HG02623 (cell line): Measurements from ENCODE around the gene PRDM12.

Experiments
- ATAC-seq: cut with Tn5 transposase; IDR thresholded peaks from one replicate; pipeline ENCODE4 v1.9.1; 2021; ENCODE audit warnings: moderate library complexity; ENCODE audit not compliant: unreplicated experiment

Gene PRDM12

DNA sequence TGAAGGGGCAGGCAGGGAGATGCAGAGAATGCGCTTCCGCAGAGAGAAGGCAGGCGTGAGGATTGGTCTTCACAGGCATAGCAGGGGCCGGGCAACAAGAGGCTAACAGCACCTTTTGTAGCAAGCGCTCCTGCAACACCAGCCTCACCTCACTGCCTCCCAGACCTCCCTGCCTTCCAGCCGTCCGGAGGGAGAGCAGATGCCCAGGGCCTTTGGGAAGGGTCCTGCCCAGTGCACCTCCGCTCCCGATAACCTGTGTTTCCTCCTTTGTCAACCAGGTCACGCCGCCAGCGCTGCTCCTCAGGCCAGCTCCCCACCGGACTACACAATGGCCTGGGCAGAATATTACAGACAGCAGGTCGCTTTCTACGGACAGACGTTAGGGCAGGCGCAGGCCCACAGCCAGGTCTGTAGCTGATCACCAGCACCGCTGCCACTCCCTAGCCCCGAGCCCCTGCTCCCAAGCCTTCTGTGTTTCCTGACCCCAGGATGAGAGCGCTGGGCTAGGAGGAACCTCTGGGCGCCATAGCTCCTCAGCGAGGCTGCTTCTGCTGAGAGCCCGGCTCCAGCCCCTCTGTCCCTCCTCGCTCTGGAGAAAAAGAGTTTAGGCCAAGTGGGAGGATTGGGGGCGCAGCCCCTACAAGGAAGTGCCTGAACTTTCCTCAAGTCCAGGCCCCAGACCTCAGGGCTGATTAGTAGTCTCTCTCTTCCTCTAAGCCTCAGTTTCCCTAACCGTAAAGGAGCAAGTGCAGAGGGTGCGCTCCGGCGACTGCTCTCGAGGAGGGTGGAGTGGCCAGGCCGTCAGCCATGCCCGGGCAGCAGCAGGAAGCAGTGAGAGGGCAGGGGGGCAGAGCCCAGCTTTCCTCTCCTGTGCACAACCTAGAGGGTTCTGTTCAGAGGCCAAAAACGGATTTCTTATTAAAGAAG, 28.4 kb upstream of the PRDM12 start:
- no peak for ATAC-seq

- no peak for ATAC-seq
Observed at GRCh38 chr9:130636648-130637020, 27.8 kb upstream of the PRDM12 start.

GRCh38 chr9:130638284-130639123, 25.9 kb upstream of the PRDM12 start:
- ATAC-seq: no peak

DNA sequence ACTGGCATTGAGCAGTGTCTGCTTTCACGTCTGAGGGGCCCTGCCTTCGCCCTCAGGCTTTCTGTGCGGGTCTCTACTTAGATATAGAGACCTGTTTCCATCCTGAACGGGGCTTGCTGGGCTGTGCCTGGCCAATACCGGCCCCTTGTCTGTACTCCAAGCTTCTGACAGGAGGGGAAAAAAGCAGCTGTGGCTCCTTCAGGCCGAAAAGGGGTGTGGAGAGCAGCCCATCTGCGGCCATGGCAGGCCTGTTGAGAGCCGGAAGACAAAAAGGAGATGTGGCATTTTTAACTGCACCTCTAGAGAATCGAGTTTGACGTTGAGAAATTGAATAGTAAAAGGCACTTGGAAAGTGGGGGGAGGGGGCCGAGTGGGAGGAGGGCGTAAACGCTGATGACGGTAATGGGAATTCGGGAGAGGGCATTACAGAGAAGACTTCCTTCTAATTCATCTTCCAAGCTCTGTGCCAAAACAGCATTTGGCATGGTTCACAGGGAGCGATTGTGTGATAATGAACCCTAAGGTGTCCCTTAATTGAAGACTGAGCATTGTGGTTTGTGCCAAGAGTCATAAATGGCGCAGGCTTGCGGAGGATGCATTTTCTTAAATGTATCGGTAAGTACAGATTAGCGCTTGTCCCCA, 25.1 kb upstream of the PRDM12 start:
- no peak for ATAC-seq

DNA sequence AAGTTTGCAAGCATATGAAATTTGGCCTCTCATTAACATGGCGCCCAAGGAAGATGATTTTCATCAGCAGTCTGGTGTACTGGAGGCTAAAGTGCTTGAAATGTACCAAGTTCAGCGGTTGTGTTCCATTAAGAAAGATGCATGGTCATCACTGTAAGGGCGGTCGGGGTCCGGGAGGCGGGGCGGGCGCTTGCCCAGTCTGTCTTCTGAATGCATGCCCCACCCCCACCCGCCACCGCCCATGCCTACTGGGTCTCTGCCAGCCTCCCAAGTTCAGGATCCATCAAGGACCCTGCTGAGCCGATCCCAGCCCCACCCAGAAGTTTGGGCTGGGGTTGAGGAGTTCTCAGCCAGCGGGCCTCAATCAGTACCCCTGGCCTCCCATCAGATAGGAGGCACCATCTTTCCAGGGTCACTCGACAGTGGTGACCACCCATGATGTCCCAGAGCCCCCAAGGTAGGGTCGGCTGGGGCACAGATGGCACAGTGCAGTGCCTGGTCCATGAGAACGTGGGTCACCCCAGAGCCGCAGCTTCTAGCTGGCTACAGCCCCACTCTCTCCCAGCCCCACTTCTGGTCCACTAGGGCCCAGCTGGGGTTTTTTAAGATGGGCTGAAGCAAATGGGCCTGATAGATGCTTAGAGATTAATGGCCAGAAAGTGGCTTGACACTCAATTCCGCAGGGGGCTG, 24.4 kb upstream of the PRDM12 start:
- ATAC-seq: no peak

GRCh38 chr9:130640681-130641080, 23.7 kb upstream of the PRDM12 start:
- ATAC-seq: no peak

DNA sequence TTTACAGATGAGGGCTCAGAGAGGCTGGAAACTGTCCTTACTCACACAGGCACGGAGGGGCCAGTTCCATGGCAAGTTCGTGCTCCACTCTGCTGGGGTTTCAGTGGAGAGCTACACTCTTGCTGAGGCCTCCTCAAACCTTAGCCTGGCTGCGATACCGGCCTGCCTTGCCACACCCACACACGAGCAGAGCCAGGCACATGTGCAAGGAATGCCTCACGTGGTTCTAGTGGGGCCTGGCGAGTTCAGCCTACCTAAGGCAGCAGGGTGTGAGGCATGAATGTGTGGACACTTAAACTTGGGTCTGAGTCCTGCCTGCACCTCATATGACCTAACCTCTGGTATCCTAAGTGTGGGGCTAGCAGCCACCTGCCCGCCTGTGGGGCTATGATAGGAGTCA, 21.5 kb upstream of the PRDM12 start:
- ATAC-seq: no peak

DNA sequence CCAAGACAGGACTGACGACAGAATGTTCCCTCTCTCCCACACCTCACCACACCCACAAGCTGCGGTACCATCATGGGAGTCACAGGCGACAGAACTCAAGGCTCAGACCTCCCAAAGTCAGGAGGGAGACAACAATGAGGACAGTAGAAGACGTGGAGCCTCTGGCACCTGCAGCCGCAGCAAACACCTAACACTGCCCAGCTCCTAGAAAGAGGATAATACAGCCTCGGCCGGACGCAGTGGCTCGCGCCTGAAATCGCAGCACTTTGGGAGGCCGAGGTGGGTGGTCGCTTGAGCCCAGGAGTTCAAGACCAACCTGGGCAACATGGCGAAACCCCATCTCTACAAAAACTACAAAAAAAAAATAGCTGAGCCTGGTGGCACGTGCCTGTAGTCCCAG, 13.2 kb upstream of the PRDM12 start:
- no peak for ATAC-seq

- no peak for ATAC-seq
Observed at GRCh38 chr9:130651752-130652151, 12.6 kb upstream of the PRDM12 start.

DNA sequence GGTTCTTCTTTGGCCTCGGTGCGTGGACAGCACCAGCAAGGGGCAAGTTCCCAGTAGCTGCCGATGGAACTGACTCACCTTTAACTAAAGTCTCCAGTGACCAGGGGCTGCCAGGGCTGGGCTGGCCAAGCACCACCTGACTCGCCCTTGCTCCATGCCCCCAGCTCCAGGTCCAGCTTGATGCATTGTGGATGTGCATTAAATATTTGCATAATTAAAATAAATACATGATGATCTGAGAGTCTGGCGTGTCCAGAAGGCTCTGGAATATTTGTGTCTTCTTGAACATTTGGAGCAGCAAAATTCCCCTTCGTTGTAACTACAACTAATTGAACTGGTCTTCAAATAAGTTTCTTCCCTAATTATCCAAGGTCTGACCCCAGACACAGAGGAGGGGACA, 9.5 kb upstream of the PRDM12 start:
- no peak for ATAC-seq

GRCh38 chr9:130658893-130659698, 5.3 kb upstream of the PRDM12 start:
- ATAC-seq: no peak

GRCh38 chr9:130659699-130660248, 4.6 kb upstream of the PRDM12 start:
- no peak for ATAC-seq

DNA sequence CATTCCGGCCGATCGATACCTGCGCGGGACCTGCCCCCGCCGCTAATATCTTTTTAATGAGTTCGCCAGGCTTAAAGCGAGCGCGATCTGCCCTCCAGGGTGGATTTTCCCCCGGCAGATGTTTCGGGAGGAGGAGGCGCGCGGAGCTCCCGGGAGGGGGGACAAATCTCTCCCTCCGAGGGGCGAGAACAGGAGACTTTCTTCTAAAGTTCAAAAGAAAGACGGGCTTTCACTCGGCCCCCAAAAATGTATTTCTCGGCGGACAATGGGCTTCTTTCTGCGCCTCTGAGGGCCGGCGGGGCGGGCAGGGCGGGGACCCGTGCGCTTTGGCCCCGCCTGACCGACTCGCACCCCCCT, 4.1 kb upstream of the PRDM12 start:
- no peak for ATAC-seq

DNA sequence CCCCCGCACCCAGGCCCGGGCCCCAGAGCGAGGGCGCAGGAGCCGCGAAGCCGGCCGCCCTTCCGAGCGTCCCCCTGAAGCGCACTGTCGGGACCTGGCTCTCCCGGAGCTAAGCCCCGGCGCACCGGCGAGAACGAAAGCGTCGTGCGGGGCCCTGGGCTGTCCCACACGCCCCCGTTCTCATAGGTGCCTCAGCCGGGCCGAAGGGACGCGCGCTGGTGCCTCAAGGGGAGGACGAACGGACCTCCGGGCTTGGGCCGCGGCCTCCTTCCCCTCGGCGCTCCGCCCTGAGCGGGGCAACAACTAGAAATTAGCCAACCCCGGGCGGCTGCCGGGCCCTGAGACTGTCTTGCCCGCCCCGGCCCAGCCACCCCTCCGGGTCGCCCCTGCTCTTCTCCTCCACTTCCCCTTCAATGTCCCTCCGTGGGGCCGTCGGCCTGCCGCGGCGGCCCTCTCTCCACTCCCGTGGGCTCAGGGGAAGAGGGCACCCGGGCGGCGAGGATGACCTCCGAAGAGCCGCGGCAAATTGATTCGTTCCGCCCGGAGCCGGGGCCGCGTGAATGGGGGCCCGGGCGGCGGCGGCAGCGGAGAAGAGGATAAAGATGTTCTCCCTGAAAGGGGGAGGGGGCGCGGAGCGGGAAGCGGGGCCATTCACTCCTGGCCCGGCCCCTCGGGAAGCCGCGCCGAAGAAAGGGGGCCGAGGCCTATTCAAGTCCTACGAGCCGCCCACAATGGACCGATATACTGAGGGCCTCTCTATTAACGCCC, 3.5 kb upstream of the PRDM12 start:
- no peak for ATAC-seq

DNA sequence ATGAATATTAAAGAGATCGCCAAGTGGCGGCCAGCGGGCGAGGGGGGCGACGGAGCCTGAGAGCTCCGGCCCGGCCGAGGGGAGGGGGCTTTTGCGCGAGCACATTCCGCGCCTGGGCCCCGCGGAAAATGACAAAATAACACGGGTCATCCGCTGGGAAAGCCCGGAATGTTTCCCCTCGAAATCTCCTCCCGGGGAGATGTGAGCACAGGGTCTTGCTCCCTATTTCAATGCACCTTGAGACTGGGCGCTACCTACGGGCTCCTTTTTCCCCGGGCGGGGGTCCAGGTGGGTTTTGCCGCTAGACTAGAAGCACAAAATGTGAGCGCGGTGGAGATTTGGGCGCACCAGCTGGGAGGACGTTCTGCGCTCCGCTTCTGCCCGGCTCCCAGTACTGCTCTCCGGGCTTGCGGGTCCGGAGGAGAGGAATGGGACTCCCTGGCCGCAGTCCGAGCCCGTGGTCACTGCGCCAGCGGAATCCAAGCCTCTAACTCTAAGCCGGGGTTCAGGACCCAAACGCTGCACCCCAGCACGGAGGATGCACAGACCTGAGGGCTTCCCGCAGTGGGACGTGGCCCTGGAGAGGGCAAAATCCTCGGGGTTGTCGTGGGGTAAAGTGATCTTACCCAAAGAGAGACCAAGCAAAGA, 2.8 kb upstream of the PRDM12 start:
- no peak for ATAC-seq

- ATAC-seq: no peak
Observed at GRCh38 chr9:130662099-130662969, 2.1 kb upstream of the PRDM12 start.

- no peak for ATAC-seq
Observed at GRCh38 chr9:130662970-130663257, 1.5 kb upstream of the PRDM12 start.
